ENCODE data around the gene NMRK2.
A peak's percentile ranks its signal among the peaks of the same experiment; 100 is the strongest.
"Not testable (repeated sequence)": the region's sequence is repeated elsewhere in the genome, so short reads cannot be mapped to it uniquely, and the experiment has no call there.

The NMRK2 gene

DNA sequence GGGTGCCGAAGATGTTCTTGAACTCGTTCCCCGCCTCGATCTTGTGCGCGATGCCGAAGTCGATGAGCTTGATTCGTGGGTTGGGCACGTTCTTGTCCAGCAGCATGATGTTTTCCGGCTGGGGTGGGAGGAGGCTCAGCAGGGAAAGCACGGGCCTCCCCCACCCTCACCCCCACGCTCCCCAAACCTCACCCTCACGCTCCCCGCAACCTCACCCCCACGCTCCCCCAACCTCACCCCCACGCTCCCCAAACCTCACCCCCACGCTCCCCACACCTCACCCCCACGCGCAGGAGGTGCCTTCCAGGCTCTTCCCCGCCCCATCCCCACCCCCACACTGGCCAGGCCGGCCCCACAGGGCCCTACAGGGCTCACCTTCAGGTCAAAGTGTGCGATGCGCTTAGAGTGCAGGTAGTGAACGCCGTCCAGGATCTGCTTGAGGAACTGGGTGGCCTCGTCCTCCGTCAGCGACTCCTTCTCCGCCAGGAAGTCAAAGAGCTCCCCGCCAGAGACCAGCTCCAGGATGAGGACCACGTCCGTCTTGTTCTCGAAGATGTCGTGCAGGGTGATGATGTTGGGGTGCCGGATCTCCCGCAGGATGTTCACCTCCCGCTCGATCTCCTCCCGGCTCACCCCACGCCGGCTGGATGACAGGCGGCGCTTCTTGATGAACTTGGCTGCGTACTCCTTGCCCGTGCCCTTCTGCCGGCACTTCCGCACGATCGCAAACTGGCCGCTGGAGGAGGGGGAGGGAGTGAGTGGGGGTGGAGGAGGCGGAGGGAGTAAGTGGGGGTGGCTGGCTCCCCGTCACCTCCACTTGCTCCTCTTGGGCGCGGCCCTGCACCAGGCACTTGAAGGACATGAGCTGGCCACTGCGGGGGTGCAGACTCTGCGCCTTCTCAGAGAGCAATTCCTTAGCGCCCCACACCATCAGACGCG, 31.7 kb downstream of the NMRK2 start:
- no peak for DNase-seq (ENCODE audit: low spot score)

DNA sequence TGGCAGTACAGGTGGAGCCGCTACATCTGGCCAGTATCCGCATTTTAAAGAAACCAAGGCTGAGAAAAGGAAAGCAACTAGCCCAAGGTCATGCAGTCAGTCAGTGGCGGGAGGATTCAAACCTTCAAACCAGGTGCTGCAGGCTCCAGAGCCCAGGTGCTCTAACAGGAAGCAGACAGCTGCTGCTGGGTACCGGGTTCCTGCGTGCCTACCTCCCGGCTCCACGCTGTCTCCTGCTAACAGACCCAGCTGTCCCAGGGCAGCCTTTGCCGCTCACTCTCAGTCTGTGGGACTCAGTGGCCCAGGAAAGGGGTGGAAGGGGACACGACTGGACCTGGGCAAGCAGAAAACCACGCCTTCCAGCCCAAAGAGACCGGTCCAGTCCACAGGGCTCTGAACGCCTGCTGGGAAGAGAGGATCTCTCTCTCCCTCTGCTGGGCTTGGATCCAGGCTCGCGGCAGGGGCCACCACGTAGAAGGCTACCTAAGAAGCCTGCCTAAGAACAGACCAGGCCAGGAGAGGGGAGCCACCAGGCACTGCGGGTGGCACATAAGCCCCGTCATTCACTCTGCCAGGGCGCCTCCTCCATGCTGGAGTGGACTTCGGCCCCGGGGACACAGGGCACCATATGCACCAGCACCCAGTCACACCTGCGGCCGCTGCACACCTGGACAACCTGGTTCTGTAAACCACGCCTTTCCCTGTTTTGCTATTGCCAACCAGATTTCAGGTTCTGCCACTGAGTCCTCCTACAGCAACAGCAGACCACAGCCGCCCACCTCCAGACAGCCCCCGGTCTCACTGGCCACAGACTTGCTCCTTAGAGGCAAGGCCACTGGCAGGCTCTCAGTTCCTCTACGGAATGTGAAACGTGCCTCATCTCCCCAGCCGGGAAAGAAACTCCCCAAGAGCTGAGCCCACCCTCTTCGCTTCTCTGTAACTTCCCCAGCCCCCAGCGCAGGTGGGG, 33.5 kb downstream of the NMRK2 start:
- no peak for DNase-seq (ENCODE audit: low spot score)

DNA sequence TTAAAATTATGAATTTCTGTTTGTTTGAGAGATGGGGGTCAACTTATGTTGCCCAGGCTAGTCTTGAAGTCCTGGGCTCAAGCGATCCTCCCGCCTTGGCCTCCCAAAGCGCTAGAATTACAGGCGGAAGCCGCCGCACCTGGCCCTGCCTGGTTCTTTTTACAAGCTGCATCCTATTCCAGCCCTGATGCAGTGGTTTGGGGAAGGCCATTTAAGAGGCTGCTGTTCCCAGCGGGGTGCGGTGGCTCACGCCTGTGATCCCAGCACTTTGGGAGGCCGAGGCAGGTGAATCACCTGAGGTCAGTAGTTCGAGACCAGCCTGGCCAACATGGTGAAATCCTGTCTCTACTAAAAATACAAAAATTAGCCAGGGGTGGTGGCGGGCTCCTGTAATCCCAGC, 35.1 kb downstream of the NMRK2 start:
- DNase-seq (ENCODE audit: low spot score), result not testable (repeated sequence)

DNA sequence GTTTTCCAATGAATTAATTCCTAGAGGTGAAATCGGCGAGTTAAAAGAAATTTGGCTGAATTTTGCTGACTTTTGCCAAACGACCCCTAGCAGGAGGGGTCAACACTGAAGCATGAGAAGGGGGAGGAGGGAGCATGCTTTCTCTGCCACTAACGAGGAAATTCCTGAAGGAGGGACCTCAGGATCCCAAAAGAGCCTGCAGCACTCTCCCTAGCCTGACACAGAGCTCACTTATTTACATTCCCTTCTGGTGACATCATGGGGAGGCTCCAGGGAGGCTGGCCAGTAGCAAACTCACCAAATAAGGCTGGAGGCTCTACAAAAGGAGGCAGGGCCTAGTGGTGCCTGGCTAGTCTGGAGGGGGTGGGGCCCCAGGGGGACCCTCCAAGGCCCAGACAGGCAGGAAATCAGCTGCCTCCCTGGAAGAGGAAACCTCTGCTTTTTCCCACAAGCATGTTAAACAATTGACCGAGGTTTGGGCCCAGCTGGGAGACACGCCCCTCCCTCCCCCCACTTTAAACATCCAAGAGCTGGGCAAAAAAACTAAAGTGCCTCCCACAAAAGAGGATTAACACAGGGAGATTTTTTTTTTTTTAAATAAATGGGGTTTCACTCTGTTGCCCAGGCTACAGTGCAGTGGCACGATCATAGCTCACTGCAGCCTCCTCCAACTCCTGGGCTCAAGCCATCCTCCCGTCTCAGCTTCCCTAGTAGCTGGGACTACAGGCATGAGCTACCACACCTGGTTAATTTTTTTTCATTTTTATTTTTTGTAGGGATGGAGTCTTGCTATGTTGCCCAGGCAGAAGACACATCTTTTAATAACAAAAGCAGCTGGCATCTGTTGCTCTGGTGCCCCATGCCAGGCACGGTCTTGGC, 35.9 kb downstream of the NMRK2 start:
- peak; percentile 77 for DNase-seq (ENCODE audit: low spot score)

DNA sequence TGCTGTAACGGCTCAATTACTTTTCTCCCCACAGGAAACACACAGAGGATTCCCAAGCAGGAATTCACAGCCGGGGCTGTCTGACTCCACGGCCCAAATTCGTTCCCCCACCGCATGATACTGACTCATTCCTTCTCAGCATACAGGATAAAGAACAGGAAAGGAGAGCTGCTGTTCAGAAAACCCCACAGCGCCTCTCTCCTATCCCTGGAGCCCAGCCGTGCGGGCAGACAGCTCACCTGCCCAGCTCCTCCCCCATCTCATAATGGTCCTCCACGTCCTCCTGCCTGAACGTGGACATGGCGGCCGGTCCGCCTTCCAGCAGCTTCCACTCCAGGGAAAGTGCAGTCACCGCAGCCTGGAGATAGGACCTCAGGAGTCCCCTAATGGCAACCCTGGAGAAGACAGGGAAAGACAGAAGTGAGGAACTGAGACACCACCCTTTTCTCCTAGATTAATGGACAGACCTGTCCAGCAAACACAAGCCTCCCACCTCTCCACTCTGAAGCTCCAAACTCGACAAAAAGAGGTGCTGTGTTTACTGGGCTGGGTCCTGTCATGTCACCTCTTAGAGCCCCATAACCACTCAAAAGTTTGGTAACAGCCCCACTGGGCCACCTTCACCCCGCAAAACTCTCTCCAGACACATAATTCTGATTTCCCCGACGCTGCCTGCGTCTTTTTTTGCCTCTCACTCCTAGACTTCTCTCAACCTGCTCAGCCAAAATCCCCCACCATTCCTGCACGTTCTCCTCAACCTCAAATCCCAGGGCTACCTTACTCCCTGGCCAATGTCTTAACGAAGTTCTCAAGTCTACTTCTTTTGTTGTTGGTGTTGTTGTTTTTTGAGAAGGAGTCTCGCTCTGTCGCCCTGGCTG, 36.8 kb downstream of the NMRK2 start:
- no peak for DNase-seq (ENCODE audit: low spot score)

DNA sequence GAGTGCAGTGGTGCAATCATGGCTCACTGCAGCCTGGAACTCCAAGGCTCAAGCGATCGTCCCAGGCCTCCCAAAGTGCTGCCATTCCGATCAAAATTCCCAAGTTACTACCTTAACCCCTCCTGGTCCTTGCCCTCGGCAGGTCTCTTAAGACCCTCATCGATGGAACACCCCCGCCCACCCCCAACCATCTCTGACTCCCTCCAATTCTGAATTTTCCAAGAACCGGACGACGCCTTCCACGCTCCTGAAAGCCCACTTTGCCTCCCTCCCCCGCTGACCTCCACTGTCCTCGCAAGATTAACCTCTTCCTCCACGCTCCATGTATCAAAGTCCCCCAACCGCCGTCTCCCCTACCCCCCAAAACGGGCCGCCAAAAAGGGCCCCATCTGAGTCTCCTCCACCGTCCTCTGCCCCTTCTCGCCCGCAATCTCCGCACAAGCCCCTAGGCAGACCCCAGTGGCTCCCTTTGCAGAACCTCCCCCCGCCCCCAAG, 37.5 kb downstream of the NMRK2 start:
- no peak for DNase-seq (ENCODE audit: low spot score)

DNA sequence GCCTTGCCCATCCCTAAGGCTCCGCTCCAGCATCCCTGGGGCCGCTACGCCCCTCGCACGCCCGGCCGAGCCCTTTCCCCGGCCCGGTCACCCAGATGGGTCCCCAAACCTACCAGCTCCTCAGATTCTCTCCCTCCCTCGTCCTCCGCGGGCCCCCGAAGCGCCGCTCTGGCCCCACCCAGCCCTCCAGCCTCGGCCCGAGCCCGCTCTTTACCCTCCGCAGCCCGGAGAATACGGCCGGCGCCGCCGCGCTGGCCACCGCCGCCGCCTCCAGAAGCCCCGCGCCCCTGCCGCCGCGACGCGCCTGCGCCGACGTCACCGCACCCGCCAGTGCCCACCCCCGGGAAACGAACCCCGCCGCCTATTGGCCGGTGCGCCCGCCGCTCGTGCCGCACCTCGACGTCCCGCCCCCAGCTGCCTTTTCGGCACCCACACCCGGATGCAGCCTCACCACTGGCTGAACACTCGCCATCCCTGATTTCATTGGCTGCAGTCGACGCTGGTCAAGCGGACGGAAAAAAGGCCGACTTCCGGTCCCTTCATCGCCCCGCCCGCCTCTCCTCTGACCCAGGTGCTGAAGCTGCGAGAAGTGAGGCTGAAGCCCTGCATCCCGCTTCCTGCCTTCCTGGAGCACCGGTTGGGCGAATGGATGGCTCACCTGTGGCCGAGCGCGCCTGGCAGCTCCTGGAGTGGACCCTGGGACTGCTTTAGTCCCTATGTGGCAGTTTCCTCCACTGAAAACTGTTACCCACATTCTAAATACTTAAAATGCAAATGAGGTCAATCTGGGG, 38.1 kb downstream of the NMRK2 start, which contains the start of gene DAPK3:
DAPK3 (minus strand) TSS at position 292 of the 791 bp plus-strand sequence. CDS start 1,364 bp downstream, outside the sequence.
- peak; percentile 98 for DNase-seq (ENCODE audit: low spot score)

DNA sequence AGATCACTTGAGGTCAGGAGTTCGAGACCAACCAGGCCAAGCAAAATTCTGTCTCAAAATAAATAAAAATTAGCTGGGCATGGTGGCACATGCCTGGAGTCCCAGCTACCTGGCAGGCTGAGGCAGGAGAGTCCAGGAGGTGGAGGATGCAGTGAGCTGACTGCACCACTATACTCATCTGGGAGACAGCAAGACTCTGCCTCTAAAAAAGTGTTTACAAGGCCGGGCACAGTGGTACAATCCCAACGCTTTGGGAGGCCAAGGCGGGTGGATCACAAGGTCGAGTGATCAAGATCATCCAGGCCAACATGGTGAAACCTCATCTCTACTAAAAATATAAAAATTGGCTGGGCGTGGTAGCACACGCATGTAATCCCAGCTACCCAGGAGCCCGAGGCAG, 42.3 kb downstream of the NMRK2 start:
- DNase-seq (ENCODE audit: low spot score), result no peak

DNA sequence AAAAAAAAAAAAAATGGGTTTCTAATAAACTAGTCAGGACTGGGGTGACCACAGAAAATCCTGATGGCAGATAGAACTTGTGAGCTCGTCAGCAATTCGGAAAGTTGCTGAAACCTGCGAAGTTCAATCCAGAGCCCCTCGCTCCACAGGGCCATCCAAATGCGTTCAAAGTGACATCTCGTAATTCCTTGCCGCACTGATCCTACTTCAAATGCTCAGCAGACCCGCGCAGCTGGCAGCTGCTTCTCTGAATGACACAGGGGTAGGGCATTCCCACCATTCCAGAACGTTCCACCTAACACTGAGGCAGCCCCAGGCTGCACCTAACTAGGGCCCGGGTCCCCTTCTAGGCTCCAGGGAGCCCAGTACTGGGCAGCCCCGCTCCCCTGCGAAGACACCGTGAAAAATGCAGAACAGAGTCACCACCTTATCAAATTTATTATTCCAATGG, 42.8 kb downstream of the NMRK2 start:
- no peak for DNase-seq (ENCODE audit: low spot score)

DNA sequence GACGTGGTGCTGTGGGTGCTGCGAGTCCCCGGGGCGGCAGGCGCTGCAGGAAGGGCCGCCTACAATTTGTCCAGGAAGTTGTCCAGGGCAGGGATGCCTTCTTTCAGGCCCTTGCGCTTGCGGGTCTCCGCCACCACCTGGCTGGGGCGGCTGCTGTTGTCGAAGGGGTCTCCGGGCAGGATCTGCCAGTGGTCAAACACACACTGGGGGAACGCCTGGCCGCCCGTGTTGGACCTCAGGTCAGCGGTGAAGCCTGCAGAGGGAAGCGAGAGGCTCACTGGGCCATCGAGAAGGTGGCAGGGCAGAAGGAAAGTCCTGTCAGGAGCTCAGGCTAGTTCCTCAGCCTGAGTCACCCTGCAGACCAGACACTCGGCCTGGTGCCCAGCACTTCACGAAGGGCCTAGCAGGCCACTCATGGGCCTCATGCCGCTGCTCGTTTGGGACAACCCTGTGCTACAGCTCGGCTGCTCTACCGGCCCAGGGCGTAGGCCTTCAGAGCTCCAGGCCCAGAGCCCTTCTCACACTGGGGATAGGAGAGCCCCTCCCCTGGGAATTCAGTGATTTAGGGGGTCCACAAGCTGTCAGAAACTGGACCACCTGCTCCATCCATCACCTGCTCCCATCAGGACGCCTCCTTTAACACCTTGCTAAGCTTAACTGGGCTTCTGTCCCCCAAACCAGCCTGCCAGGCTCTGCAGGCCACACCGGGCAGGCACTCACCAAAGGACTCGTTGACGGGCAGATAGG, 43.8 kb downstream of the NMRK2 start:
- no peak for DNase-seq (ENCODE audit: low spot score)

DNA sequence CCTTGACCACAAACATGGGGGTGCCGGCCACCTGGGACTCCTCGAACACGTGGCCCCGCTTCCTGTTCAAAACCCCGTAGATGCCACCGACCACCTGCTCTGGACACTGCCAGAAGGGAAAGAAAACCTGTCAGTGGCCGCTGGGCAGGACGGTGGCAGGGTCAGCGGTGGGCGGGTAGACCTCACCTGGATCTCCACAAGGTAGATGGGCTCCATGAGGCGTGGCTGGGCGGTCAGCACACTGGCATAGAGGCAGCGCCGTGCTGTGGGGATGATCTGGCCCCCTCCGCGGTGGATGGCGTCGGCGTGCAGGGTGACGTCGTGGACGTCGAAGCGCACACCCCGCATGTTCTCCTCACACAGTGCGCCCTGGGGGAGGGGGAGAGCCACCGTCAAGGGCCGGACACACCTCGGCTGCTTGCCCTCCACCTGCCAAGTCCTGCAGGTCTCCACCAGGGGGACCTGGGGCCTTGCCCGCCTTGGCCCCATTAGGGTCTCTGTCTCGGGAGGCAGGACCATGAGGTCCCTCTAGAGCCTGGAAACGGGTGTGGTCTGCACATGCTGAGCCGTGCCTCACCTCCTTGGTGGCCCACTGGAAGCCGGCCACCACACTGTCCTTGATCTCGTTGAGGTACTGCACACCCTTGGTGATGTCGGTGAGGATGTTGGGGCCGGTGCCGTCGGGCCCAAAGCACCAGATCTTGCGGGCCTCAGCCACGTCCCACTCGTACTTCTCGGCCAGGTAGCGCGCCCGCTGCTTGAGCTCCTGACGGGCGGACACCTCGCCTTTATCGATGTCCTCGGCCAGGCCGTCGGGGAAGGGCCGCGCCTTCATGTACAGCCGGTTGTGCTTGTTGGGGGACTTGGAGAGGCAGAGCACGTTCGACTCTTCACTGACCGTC, 44.6 kb downstream of the NMRK2 start:
- DNase-seq (ENCODE audit: low spot score), result no peak

DNA sequence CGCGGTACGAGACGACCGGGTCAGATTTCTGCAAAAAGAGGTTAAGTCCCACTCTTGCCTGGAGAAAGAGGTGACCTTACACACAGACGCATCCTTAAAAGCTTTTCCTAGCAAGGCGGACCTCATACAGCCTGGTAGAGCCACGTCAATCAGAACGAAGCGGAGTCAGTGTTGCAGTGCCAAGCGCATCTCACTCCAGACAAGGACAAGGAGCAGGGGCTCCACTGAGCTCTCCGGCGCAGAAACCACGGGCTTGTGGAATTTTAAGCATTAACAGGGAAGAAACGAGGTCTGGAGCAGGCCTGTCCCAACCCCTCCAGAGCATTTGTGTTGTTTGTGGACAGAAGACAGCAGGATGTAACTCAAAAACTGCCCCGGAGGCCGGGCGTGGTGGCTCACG, 45.3 kb downstream of the NMRK2 start:
- DNase-seq (ENCODE audit: low spot score), result no peak

DNA sequence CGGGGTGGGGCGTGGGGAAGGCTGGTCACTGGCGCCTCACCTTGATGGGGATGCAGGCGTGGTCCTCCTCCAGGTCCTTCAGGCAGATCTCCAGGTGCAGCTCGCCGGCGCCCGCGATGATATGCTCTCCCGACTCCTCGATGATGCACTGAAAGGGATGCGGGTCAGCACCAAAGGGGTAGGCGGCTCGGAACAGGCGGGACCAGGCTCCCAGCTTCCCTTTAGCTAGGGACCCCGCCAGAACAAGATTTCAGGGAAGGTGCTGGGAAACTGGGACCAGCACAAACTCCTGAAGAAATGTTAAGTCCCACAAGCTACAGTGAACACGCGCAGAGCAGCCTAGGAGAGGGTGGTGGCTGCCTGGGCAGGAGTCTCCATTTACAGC, 46.4 kb downstream of the NMRK2 start:
- DNase-seq (ENCODE audit: low spot score), result no peak

DNA sequence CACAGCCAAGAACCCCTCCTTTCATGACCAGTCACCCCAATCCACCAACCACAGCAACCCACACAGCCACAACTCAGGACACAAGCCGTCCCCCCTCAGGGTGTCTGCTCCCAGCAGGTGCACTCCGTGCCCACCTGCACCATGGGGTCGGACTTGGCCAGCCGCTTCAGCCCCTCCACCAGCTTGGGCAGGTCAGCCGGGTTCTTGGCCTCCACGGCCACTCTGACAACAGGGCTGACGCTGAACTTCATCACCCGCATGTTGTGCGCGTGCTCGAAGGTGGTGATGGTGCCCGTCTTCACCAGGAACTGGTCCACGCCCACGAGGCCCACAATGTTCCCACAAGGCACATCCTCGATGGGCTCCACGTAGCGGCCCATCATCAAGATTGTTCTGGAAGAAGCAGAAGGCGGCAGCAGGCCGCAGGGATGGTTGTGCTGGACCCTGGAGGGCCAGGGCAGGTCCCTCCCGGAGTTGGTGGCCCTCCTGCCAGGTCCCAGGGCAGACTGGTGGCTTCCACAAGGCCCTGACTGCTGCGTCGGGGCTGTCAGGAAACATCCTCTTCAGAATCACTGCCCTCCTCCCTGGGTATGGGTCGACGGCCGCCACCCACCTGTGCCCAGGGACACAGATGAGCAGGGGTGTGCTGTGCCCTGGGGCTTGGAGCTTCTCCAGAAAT, 46.9 kb downstream of the NMRK2 start:
- DNase-seq (ENCODE audit: low spot score), result no peak

DNA sequence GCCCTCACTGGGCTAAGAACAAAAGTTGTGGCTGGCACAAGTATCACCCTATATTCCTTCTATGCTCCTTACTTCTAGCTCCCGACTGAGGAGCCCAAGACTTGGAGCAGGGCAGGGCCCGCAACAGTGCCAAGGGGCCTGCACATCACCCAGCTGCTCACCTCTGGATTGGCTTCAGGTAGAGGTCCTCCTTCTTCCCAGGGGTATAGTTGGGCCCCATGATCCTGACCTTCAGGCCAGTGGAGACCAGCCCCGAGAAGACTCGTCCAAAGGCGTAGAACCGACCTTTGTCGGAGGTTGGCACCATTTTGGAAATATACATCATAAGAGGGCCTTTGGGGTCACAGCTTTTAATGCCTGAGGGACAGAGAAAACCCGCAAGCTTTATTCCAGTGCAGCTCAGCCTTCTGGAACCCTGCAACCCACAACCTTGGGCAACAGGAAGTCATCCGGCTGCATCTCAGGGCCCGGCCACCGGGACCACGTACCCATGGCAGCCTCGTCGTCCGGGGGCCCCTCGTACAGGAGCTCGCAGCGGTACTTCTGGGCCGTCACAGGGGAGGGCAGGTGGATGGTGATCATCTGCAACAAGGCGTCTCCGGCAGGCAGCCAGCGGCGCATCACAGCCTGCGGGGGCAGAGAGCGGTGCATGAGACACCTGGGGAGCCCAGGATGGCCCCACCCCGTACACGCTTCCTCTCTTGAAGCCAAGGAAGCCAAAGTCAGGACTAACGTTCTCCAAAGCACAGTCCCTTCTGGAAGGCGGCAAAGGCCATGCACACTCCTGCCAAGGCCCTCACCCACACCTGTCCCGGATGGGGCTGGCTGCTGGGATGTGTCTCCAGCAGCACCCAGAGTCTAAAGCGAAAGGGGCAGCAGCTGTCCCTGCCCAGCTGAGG, 47.7 kb downstream of the NMRK2 start:
- DNase-seq (ENCODE audit: low spot score), result no peak

DNA sequence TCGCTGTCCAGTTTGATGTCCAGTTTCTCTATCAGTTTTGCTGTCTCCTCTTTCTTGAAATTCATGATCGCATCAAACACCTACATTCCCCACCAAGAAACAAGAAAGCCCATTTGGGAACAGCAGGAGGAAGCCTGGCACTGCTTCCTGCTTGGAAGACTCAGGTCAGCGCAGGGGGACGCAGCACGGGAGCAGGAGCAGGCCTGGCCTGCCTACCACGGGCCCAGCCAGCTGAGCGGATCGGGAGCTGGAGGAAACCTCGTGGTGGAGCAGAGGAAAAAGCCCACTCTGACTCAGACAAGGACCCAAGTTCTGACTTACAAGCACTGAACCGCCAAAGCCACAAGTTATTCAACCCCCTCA, 48.5 kb downstream of the NMRK2 start:
- no peak for DNase-seq (ENCODE audit: low spot score)

Data from D341Med (cell line).